GM18868 (cell line): ENCODE data around the gene FBL.
"Not testable (repeated sequence)": the region's sequence is repeated elsewhere in the genome, so short reads cannot be mapped to it uniquely, and the experiment has no call there.

Source experiments
- ATAC-seq: cut with Tn5 transposase; IDR thresholded peaks from one replicate; pipeline ENCODE4 v1.9.1; 2021; ENCODE audit warnings: mild to moderate bottlenecking, moderate library complexity; ENCODE audit not compliant: unreplicated experiment

Gene FBL

GRCh38 chr19:39845933-39846677 is at the start of gene FBL:
TSS of gene FBL (minus strand) at chr19:39846379. CDS start at chr19:39846300, 79 bp downstream.
- ATAC-seq: peak; percentile 81

- ATAC-seq: not testable (repeated sequence)
Observed at GRCh38 chr19:39895096-39895495, 48.9 kb upstream of the FBL start.

- not testable (repeated sequence) for ATAC-seq
Observed at GRCh38 chr19:39894236-39894606, 48.0 kb upstream of the FBL start.

GRCh38 chr19:39893366-39894235 is 47.4 kb upstream of the FBL start:
- ATAC-seq: not testable (repeated sequence)

- not testable (repeated sequence) for ATAC-seq
Observed at GRCh38 chr19:39892506-39892902, 46.3 kb upstream of the FBL start.

GRCh38 chr19:39891660-39892505 is 45.7 kb upstream of the FBL start:
- ATAC-seq: not testable (repeated sequence)

GRCh38 chr19:39890755-39891551 is 44.8 kb upstream of the FBL start:
- ATAC-seq: no peak

GRCh38 chr19:39889872-39890754 is 43.9 kb upstream of the FBL start:
- ATAC-seq: not testable (repeated sequence)

GRCh38 chr19:39887456-39887951 is 41.3 kb upstream of the FBL start:
- not testable (repeated sequence) for ATAC-seq

GRCh38 chr19:39885821-39886554 is 39.8 kb upstream of the FBL start:
- ATAC-seq: not testable (repeated sequence)

GRCh38 chr19:39884721-39885120 is 38.5 kb upstream of the FBL start:
- ATAC-seq: not testable (repeated sequence)

- ATAC-seq: not testable (repeated sequence)
Observed at GRCh38 chr19:39882645-39883044, 36.5 kb upstream of the FBL start.

GRCh38 chr19:39881495-39882110 is 35.4 kb upstream of the FBL start:
- not testable (repeated sequence) for ATAC-seq

- ATAC-seq: not testable (repeated sequence)
Observed at GRCh38 chr19:39880241-39880640, 34.1 kb upstream of the FBL start.

GRCh38 chr19:39879796-39880195 is 33.6 kb upstream of the FBL start:
- not testable (repeated sequence) for ATAC-seq

- ATAC-seq: not testable (repeated sequence)
Observed at GRCh38 chr19:39878866-39879265, 32.7 kb upstream of the FBL start.

- no peak for ATAC-seq
Observed at GRCh38 chr19:39878398-39878797, 32.2 kb upstream of the FBL start.

GRCh38 chr19:39877982-39878381 is 31.8 kb upstream of the FBL start:
- not testable (repeated sequence) for ATAC-seq
